Bronchial epithelial cell (primary cell): ENCODE results near the gene FRY. TPM values are rescaled to one million over a fixed set of nuclear protein-coding genes. Genes with fewer than 3 reads are reported as not detected.

Source experiments
- DNase-seq: peaks from one replicate; pipeline ENCODE4 v3.0.0-alpha.2; 2010; ENCODE audit warnings: low read depth
- FAIRE-seq: peaks from 2 replicates; lab custom pipeline; 2011; peaks lifted over from hg19 to GRCh38; lab: Jason Lieb, UNC
- H3K27me3 ChIP-seq: 2 replicates; pipeline ENCODE4 v1.5.1; 2011; ENCODE audit warnings: low read length; ENCODE audit not compliant: control insufficient read depth, insufficient read depth
- H3K36me3 ChIP-seq: 2 replicates; pipeline ENCODE4 v1.5.1; 2011; ENCODE audit warnings: low read length; ENCODE audit not compliant: control insufficient read depth, insufficient read depth
- H3K4me3 ChIP-seq: 2 replicates; pipeline ENCODE4 v1.5.1; 2011; ENCODE audit warnings: mild to moderate bottlenecking, low read depth, low read length, control low read depth
- CTCF ChIP-seq: IDR thresholded peaks from 2 replicates; pipeline ENCODE4 v1.5.1; 2011; ENCODE audit warnings: mild to moderate bottlenecking, moderate library complexity, low read length, control low read depth, inconsistent platforms; ENCODE audit not compliant: insufficient read depth, severe bottlenecking
- total RNA-seq: library from RNA; depleted of rRNA; stranded (reverse); fragments of >200 nt; gene quantifications from 2 replicates; pipeline ENCODE4 v1.2.1, GENCODE V29; 2014

FRY gene
- total RNA-seq, 1 donor from 2014 or later = 0.79 TPM

GRCh38 chr13:32175943-32176342 is 144.4 kb downstream of the FRY start:
- FAIRE-seq = no peak
- DNase-seq = no peak
- H3K36me3 ChIP-seq = no peaks in the 10 kb centered on the region
- no peaks in the 10 kb centered on the region for H3K27me3 ChIP-seq
- TF ChIP-seq CTCF = no peak
- H3K4me3 ChIP-seq = no peak overlapping the region

- DNase-seq (no peak), FAIRE-seq (no peak)
- no peak for TF ChIP-seq CTCF
- Histone ChIP-seq H3K36me3 (no peaks in the 10 kb centered on the region), H3K4me3 (no peak overlapping the region), H3K27me3 (no peaks in the 10 kb centered on the region)
These were observed 145.1 kb downstream of the FRY start for GRCh38 chr13:32176696-32177095.

- no peak for TF ChIP-seq CTCF
- Histone ChIP-seq H3K27me3 (no peaks in the 10 kb centered on the region), H3K36me3 (no peaks in the 10 kb centered on the region), H3K4me3 (no peak overlapping the region)
- DNase-seq (no peak), FAIRE-seq (no peak)
These were observed 147.2 kb downstream of the FRY start for GRCh38 chr13:32178763-32179162.

- no peak for FAIRE-seq
- Histone ChIP-seq H3K36me3 (no peaks in the 10 kb centered on the region), H3K4me3 (no peak overlapping the region), H3K27me3 (no peaks in the 10 kb centered on the region)
- no peak for TF ChIP-seq CTCF
- no peak for DNase-seq
These were observed 148.1 kb downstream of the FRY start for GRCh38 chr13:32179708-32180107.

GRCh38 chr13:32187651-32188050 is 156.1 kb downstream of the FRY start:
- H3K36me3 ChIP-seq = no peaks in the 10 kb centered on the region
- DNase-seq (no peak), FAIRE-seq (no peak)
- no peak overlapping the region for H3K4me3 ChIP-seq
- no peaks in the 10 kb centered on the region for H3K27me3 ChIP-seq
- no peak for TF ChIP-seq CTCF

GRCh38 chr13:32191452-32191998 is 160.0 kb downstream of the FRY start:
- Histone ChIP-seq H3K36me3 (no peaks in the 10 kb centered on the region), H3K4me3 (no peak overlapping the region), H3K27me3 (no peaks in the 10 kb centered on the region)
- FAIRE-seq (no peak), DNase-seq (no peak)
- TF ChIP-seq CTCF = no peak
